Urinary bladder (tissue), 4 donors: ENCODE results near the gene ACBD6. TPM values are rescaled to one million over a fixed set of nuclear protein-coding genes. Genes with fewer than 3 reads are reported as not detected.

Experiments
- DNase-seq: peaks from one replicate; pipeline ENCODE4 v3.0.0-alpha.2; 2015; ENCODE audit errors: extremely low spot score
- H3K27ac ChIP-seq: one replicate; pipeline ENCODE4 v1.5.1; 2013; ENCODE audit warnings: low read depth, mild to moderate bottlenecking, moderate library complexity
- H3K36me3 ChIP-seq: one replicate; pipeline ENCODE4 v1.6.1; 2013; ENCODE audit warnings: mild to moderate bottlenecking, moderate library complexity; ENCODE audit not compliant: insufficient read depth
- H3K4me1 ChIP-seq: one replicate; pipeline ENCODE4 v1.6.1; 2013; ENCODE audit warnings: mild to moderate bottlenecking, moderate library complexity; ENCODE audit not compliant: insufficient read depth
- H3K4me3 ChIP-seq: one replicate; pipeline ENCODE4 v1.5.1; 2013; ENCODE audit warnings: low read depth, low read length
- WGBS: extraction: QIAGEN DNeasy Blood & Tissue Kit; methylation state at CpG from one replicate; pipeline ENCODE4 v1.1.7; 2013; 5-methylcytosine and 5-hydroxymethylcytosine counted together
- polyA plus RNA-seq: library from polyadenylated mRNA; stranded (reverse); fragments of 200-250 nt; gene quantifications from one replicate; pipeline ENCODE4 v1.2.3, GENCODE V29; 2013
- total RNA-seq: library from RNA; depleted of rRNA; stranded (reverse); fragments of >200 nt; gene quantifications from one replicate; pipeline ENCODE4 v1.2.3, GENCODE V29; 2014
- donor health status: healthy with polysubstance abuse.
- donor health status: healthy.

Gene ACBD6
- total and polyA plus RNA-seq, 2 donors: 36.7 to 51.0 TPM

DNA sequence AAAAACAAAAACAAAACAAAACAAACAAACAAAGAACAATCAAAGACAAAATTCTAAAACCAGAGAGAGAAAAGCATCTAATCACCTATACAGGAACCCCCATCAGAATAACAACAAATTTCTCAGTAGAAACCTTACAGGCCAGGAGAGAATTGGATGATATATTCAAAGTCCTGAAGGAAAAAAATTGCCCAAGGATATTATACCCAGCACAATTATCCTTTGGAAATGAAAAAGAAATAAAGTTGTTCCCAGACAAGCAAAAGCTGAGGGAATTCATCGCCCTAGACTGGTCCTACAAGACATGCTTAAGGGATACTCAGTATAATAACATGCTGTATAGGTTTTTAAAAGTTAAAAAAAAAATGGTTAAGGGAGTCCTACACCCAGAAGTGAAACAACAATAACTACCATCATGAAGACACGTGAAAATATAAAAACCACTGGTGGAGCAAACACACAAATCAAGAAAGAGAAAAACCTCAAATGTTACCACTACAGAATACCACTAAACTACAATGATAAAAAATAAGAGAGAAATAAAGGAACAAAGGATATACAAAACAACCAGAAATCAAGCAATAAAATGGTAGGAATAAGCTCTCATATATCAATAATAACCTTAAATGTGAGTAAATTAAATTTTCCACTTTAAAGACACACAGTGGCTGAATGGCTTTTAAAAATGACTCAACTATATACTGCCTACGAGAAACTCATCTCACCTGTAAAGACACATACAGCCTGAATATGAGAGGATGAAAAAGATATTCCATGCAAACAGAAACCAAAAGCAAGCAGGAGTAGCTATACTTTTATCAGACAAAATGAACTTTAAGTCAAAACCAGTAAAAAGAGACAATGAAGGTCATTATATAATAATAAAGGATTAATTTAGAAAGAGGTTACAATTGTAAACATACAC, 121.9 kb downstream of the ACBD6 start:
- Histone ChIP-seq H3K4me3 (no peak overlapping the region), H3K36me3 (no peaks in the 10 kb centered on the region), H3K4me1 (no peaks in the 10 kb centered on the region), H3K27ac (no peak overlapping the region)
- no peak for DNase-seq
- WGBS: 95% methylated on average over 3 of the region's 3 CpGs

- Histone ChIP-seq H3K4me3 (no peak overlapping the region), H3K36me3 (no peaks in the 10 kb centered on the region), H3K4me1 (no peaks in the 10 kb centered on the region), H3K27ac (no peak overlapping the region)
- 98% methylated on average over 3 of the region's 3 CpGs for WGBS
- DNase-seq: no peak
Measured at GRCh38 chr1:180376800-180377199, 125.6 kb downstream of the ACBD6 start.

- no peak for DNase-seq
- 99% methylated on average over 1 of the region's 1 CpG for WGBS
- no peak overlapping the region for H3K4me3 ChIP-seq
- no peaks in the 10 kb centered on the region for H3K36me3 ChIP-seq
- H3K27ac ChIP-seq: no peak overlapping the region
- no peaks in the 10 kb centered on the region for H3K4me1 ChIP-seq
Measured at GRCh38 chr1:180376253-180376652, 126.1 kb downstream of the ACBD6 start.

- 93% methylated on average over 4 of the region's 4 CpGs for WGBS
- H3K36me3 ChIP-seq: no peaks in the 10 kb centered on the region
- H3K4me1 ChIP-seq: no peaks in the 10 kb centered on the region
- no peak for DNase-seq
- no peak overlapping the region for H3K4me3 ChIP-seq
- H3K27ac ChIP-seq: no peak overlapping the region
Measured at GRCh38 chr1:180372728-180373127, 129.6 kb downstream of the ACBD6 start.

- 96% methylated on average over 1 of the region's 1 CpG for WGBS
- Histone ChIP-seq H3K4me3 (no peak overlapping the region), H3K36me3 (no peaks in the 10 kb centered on the region), H3K4me1 (no peaks in the 10 kb centered on the region), H3K27ac (no peak overlapping the region)
- no peak for DNase-seq
Measured at GRCh38 chr1:180370597-180370996, 131.8 kb downstream of the ACBD6 start.

- Histone ChIP-seq H3K36me3 (no peaks in the 10 kb centered on the region), H3K4me3 (no peak overlapping the region), H3K27ac (no peak overlapping the region), H3K4me1 (no peaks in the 10 kb centered on the region)
- DNase-seq: no peak
Measured at GRCh38 chr1:180370188-180370587, 132.2 kb downstream of the ACBD6 start.

GRCh38 chr1:180369061-180369460, 133.3 kb downstream of the ACBD6 start:
- no peak overlapping the region for H3K27ac ChIP-seq
- DNase-seq: no peak
- H3K4me3 ChIP-seq: no peak overlapping the region
- no peaks in the 10 kb centered on the region for H3K36me3 ChIP-seq
- 97% methylated on average over 6 of the region's 6 CpGs for WGBS
- no peaks in the 10 kb centered on the region for H3K4me1 ChIP-seq

GRCh38 chr1:180366371-180367068, 135.9 kb downstream of the ACBD6 start:
- no peak overlapping the region for H3K27ac ChIP-seq
- H3K4me3 ChIP-seq: no peak overlapping the region
- DNase-seq: no peak
- no peaks in the 10 kb centered on the region for H3K36me3 ChIP-seq
- WGBS: 72% methylated on average over 2 of the region's 2 CpGs
- no peaks in the 10 kb centered on the region for H3K4me1 ChIP-seq

DNA sequence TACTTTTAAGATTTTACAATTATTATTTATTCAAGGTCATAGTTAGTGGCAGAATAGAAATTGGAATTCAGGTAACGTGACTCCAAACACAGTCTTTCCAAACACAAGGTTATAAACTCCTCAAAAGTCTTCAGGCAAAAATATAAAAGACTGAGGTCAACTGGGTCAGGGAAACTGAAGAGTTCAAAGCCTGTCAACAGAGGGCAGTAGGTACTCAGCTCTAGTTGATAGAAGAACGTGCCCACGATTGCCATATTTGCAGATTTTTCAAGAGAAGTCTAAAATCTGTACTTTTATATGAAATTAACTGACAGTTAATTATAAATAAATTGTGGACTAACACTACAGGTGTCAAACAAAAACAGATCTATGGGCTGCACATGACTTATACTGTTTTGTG, 137.3 kb downstream of the ACBD6 start:
- Histone ChIP-seq H3K36me3 (no peaks in the 10 kb centered on the region), H3K4me3 (no peak overlapping the region), H3K4me1 (no peaks in the 10 kb centered on the region), H3K27ac (no peak overlapping the region)
- DNase-seq: no peak
- WGBS: 92% methylated on average over 3 of the region's 3 CpGs

DNA sequence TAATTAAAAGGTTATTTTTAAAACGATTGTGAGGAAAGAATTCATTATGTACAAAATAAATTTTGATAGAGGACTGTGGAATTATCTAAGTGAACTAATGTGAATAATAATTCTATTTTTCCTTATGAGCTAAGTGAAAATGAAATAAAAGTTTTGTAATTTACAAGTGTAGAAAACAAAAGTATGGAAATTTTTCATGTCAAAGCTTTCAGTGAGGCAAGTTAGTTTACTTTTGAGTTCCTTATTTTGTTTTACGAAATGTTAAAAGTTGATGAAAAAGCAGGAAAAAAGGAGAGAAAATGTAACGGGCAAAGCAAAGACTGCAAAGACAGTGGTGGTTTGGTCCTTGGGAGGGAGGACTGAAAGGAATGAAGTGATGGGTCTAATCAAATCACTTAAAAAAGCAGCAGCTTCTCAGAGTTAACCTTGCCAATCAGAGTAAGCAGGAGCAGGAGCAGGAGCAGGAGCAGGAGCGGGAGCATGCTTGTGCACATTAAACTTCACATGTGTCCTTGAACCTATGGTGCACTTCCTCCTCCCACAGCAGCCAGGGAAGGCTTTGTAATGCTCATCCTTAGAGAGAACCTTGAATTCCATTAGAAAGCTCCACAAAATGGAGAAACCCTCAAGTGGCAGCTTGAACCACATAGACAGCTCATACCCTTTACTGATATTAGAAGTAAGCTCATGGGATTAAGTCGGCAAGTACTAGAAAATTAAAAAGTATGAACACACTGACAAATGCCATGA, 139.0 kb downstream of the ACBD6 start:
- 95% methylated on average over 5 of the region's 5 CpGs for WGBS
- Histone ChIP-seq H3K36me3 (no peaks in the 10 kb centered on the region), H3K27ac (no peak overlapping the region), H3K4me1 (no peaks in the 10 kb centered on the region), H3K4me3 (no peak overlapping the region)
- no peak for DNase-seq

- no peak overlapping the region for H3K4me3 ChIP-seq
- no peaks in the 10 kb centered on the region for H3K4me1 ChIP-seq
- 76% methylated on average over 3 of the region's 3 CpGs for WGBS
- H3K36me3 ChIP-seq: no peaks in the 10 kb centered on the region
- DNase-seq: no peak
- no peak overlapping the region for H3K27ac ChIP-seq
Measured at GRCh38 chr1:180360333-180361075, 141.9 kb downstream of the ACBD6 start.

- DNase-seq: no peak
- WGBS: 20% methylated on average over 1 of the region's 1 CpG
Measured at GRCh38 chr1:180358649-180359048, 143.7 kb downstream of the ACBD6 start.

GRCh38 chr1:180353945-180354344, 148.4 kb downstream of the ACBD6 start:
- H3K27ac ChIP-seq: no peak overlapping the region
- DNase-seq: no peak
- no peak overlapping the region for H3K4me3 ChIP-seq
- 90% methylated on average over 2 of the region's 2 CpGs for WGBS
- no peaks in the 10 kb centered on the region for H3K4me1 ChIP-seq
- no peaks in the 10 kb centered on the region for H3K36me3 ChIP-seq

More at GRCh38 chr1:180358649-180359048, 143.7 kb downstream of the ACBD6 start:
- Histone ChIP-seq H3K4me3 (no peak overlapping the region), H3K4me1 (no peaks in the 10 kb centered on the region), H3K27ac (no peak overlapping the region), H3K36me3 (no peaks in the 10 kb centered on the region)
